ENCODE results near the gene ODF2. TPM values are rescaled to one million over a fixed set of nuclear protein-coding genes. Genes with fewer than 3 reads are reported as not detected.

Gene ODF2
- total and polyA plus RNA-seq, 10 of the 15 experiments (the other 5 are each of a cell fraction or from before 2014, with no cell fraction given): 8.7 to 65.1 (median 38.5) TPM

DNA sequence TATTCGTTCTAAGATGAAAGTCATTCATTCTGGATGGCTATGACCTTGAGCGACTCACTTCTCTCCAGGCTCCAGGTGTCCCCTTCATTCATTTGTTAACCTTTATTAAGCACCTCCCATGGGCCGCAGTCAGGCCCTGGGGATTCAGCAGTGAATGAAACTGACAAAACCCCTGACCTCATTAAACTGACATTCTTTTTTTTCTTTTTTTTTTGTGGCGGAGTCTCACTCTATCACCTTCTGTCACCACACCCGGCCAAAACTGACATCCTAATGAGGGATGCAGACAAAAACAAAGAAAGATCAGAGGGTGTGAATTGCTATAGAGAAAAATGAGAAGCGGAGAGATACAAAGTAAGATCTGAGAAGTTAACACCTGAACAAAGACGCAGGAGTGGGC, 16.5 kb upstream of the ODF2 start (continued):
- TF ChIP-seq TBL1XR1 (IDR thresholded peaks at IDR 0.05; ENCODE audit: low read depth, low read length): no peak
- no peak for TF ChIP-seq NFYA (IDR thresholded peaks at IDR 0.05; ENCODE audit: borderline replicate concordance, low read depth, low read length)
- no peak for TF ChIP-seq MYB (IDR thresholded peaks at IDR 0.05; ENCODE audit: borderline replicate concordance, low read depth, low read length)
- TF ChIP-seq PML (IDR thresholded peaks at IDR 0.05; ENCODE audit: low read length): no peak
- TF ChIP-seq BHLHE40 (IDR thresholded peaks at IDR 0.05; ENCODE audit: borderline replicate concordance in 1 of 2, low read depth in 2 of 2, low read length in 1 of 2): 0 out of 4 replicates have a peak, but pooled peaks have one; percentile 4 to 8
- TF ChIP-seq NR2F1 (conservative IDR thresholded peaks at IDR 0.05): peak; percentile 81
- TF ChIP-seq, protein P1, sequence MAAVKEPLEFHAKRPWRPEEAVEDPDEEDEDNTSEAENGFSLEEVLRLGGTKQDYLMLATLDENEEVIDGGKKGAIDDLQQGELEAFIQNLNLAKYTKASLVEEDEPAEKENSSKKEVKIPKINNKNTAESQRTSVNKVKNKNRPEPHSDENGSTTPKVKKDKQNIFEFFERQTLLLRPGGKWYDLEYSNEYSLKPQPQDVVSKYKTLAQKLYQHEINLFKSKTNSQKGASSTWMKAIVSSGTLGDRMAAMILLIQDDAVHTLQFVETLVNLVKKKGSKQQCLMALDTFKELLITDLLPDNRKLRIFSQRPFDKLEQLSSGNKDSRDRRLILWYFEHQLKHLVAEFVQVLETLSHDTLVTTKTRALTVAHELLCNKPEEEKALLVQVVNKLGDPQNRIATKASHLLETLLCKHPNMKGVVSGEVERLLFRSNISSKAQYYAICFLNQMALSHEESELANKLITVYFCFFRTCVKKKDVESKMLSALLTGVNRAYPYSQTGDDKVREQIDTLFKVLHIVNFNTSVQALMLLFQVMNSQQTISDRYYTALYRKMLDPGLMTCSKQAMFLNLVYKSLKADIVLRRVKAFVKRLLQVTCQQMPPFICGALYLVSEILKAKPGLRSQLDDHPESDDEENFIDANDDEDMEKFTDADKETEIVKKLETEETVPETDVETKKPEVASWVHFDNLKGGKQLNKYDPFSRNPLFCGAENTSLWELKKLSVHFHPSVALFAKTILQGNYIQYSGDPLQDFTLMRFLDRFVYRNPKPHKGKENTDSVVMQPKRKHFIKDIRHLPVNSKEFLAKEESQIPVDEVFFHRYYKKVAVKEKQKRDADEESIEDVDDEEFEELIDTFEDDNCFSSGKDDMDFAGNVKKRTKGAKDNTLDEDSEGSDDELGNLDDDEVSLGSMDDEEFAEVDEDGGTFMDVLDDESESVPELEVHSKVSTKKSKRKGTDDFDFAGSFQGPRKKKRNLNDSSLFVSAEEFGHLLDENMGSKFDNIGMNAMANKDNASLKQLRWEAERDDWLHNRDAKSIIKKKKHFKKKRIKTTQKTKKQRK (IDR thresholded peaks at IDR 0.05; ENCODE audit: low read depth, low read length): no peak
- peak; percentile 69 for TF ChIP-seq ATF7 (IDR thresholded peaks at IDR 0.05; ENCODE audit: low read depth)
- TF ChIP-seq ETV6 (conservative IDR thresholded peaks at IDR 0.05 in 1 of 2, IDR thresholded peaks at IDR 0.05 in 1 of 2; ENCODE audit: borderline replicate concordance in 1 of 2, low read depth in 1 of 2): no peak
- TF ChIP-seq, protein P2, sequence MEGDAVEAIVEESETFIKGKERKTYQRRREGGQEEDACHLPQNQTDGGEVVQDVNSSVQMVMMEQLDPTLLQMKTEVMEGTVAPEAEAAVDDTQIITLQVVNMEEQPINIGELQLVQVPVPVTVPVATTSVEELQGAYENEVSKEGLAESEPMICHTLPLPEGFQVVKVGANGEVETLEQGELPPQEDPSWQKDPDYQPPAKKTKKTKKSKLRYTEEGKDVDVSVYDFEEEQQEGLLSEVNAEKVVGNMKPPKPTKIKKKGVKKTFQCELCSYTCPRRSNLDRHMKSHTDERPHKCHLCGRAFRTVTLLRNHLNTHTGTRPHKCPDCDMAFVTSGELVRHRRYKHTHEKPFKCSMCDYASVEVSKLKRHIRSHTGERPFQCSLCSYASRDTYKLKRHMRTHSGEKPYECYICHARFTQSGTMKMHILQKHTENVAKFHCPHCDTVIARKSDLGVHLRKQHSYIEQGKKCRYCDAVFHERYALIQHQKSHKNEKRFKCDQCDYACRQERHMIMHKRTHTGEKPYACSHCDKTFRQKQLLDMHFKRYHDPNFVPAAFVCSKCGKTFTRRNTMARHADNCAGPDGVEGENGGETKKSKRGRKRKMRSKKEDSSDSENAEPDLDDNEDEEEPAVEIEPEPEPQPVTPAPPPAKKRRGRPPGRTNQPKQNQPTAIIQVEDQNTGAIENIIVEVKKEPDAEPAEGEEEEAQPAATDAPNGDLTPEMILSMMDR (IDR thresholded peaks at IDR 0.05 in 2 of 3, conservative IDR thresholded peaks at IDR 0.05 in 1 of 3; ENCODE audit: control insufficient read depth in 2 of 3, extremely low read depth in 1 of 3, insufficient read depth in 1 of 3, low read depth in 3 of 3, low read length in 3 of 3): no peak
- no peak for TF ChIP-seq RCOR1 (conservative IDR thresholded peaks at IDR 0.05; ENCODE audit: low read depth, low read length)
- TF ChIP-seq JUNB (IDR thresholded peaks at IDR 0.05): no peak
- no peak for TF ChIP-seq TCF3 (IDR thresholded peaks at IDR 0.05; ENCODE audit: borderline replicate concordance, insufficient read depth, low read depth, low read length)
- TF ChIP-seq MEF2B (IDR thresholded peaks at IDR 0.05; ENCODE audit: partially characterized antibody, poor library complexity, severe bottlenecking): peak; percentile 79
- no peak for TF ChIP-seq BCL3 (IDR thresholded peaks at IDR 0.05; ENCODE audit: borderline replicate concordance, insufficient read depth, low read depth, low read length, poor library complexity, severe bottlenecking)
- no peak for TF ChIP-seq WRNIP1 (IDR thresholded peaks at IDR 0.05; ENCODE audit: borderline replicate concordance, low read depth, low read length)
- TF ChIP-seq, protein P3, sequence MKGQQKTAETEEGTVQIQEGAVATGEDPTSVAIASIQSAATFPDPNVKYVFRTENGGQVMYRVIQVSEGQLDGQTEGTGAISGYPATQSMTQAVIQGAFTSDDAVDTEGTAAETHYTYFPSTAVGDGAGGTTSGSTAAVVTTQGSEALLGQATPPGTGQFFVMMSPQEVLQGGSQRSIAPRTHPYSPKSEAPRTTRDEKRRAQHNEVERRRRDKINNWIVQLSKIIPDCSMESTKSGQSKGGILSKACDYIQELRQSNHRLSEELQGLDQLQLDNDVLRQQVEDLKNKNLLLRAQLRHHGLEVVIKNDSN (IDR thresholded peaks at IDR 0.05; ENCODE audit: borderline replicate concordance, extremely low read length, insufficient read depth, low read depth, low read length): no peak
- peak; percentile 78; the same call in 1 of the 2 replicates for TF ChIP-seq MTA2 (IDR thresholded peaks at IDR 0.05; ENCODE audit: low read depth)
- TF ChIP-seq TARDBP (IDR thresholded peaks at IDR 0.05; ENCODE audit: borderline replicate concordance): no peak
